ENCODE data around the gene KIAA0232. TPM values are rescaled to one million over a fixed set of nuclear protein-coding genes. Genes with fewer than 3 reads are reported as not detected.

The KIAA0232 gene
- total RNA-seq, 1 experiment from 2014 or later: 28.5 TPM

DNA sequence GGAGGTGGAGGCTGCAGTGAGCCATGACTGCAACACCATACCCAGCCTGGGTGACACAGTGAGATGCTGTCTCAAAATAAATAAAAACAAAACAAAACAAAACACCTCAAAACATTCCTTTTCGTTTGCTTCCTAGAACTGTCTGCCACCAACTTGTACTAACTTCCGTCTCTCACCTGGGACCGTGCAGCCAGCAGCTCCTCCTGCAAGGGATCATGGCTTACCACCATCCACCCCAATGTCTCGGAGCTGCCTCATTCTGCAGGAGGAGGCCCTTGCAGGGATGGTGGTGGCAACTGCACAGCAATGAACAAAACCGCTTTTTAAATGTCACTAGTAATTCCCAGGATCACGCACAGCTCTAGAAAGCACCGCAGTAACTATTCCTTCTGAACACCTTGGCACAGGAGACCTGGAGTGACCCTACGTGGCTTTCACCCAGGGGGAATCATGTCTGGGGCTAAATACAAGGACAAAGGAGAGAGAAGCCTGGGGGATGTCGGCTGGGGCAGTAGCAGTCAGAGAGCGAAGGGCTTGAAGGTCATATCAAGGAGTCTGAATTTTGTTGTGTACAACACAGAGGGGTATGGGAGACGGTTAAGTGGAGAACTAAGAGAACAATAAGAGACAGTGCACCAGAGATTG is 17.4 kb upstream of the KIAA0232 start:
- no peak overlapping the region for H3T11ph ChIP-seq (ENCODE audit: low read length)
- no peak overlapping the region for H2BK15ac ChIP-seq (ENCODE audit: low read depth, low read length)
- no peak overlapping the region for H4K8ac ChIP-seq (replicated peaks; ENCODE audit: insufficient read length, low read depth, low read length)
- H2AK5ac ChIP-seq (ENCODE audit: insufficient read length, low read length): no peak overlapping the region
- H3K4me1 Mint-ChIP-seq: peaks cover 3 to 12% of the 10 kb centered on the region in 2 experiments; a peak in 3 of 4 replicates
- no peak overlapping the region for H3K4ac ChIP-seq (ENCODE audit: low read depth, low read length)
- no peak overlapping the region for H2BK120ac ChIP-seq (ENCODE audit: low read depth, low read length, poor library complexity, severe bottlenecking)
- peaks cover 4% of the 10 kb centered on the region for H3K27me3 Mint-ChIP-seq (ENCODE audit: low read depth)
- H2AFZ ChIP-seq (ENCODE audit: low read length): no peak overlapping the region
- H4K20me1 ChIP-seq (ENCODE audit: control insufficient read depth, insufficient read depth, insufficient read length): no peaks in the 10 kb centered on the region
- no peaks in the 10 kb centered on the region for H3K9me3 ChIP-seq (ENCODE audit: control insufficient read depth, low read depth, low read length)
- H3K23me2 ChIP-seq (ENCODE audit: insufficient read length, low read depth, low read length, poor library complexity, severe bottlenecking): no peaks in the 10 kb centered on the region
- WGBS (ENCODE audit: extremely low coverage, insufficient read length, low lambda C conversion rate): no CpG with 5 or more reads among the region's 11 CpGs
- H3K9ac ChIP-seq (ENCODE audit: extremely low read depth, insufficient read length, low read length): no peak overlapping the region
- no peak overlapping the region for H3K4me2 ChIP-seq (ENCODE audit: insufficient read depth, insufficient read length, low read length)
- H3K4me1 ChIP-seq (ENCODE audit: insufficient read depth, low read length): no peaks in the 10 kb centered on the region
- no peaks in the 10 kb centered on the region for H3K79me2 ChIP-seq (ENCODE audit: insufficient read depth, low read length)
- no peak for DNase-seq
- H3K4me3 Mint-ChIP-seq: no peak overlapping the region
- H2BK20ac ChIP-seq (ENCODE audit: low read depth, low read length, poor library complexity, severe bottlenecking): no peak overlapping the region
- H2BK12ac ChIP-seq (ENCODE audit: insufficient read length, low read depth, low read length): no peak overlapping the region
- no peak overlapping the region; the same call in 1 of the 2 replicates for H3K14ac ChIP-seq (ENCODE audit: insufficient read depth, low read length)
- TF ChIP-seq, protein P1, sequence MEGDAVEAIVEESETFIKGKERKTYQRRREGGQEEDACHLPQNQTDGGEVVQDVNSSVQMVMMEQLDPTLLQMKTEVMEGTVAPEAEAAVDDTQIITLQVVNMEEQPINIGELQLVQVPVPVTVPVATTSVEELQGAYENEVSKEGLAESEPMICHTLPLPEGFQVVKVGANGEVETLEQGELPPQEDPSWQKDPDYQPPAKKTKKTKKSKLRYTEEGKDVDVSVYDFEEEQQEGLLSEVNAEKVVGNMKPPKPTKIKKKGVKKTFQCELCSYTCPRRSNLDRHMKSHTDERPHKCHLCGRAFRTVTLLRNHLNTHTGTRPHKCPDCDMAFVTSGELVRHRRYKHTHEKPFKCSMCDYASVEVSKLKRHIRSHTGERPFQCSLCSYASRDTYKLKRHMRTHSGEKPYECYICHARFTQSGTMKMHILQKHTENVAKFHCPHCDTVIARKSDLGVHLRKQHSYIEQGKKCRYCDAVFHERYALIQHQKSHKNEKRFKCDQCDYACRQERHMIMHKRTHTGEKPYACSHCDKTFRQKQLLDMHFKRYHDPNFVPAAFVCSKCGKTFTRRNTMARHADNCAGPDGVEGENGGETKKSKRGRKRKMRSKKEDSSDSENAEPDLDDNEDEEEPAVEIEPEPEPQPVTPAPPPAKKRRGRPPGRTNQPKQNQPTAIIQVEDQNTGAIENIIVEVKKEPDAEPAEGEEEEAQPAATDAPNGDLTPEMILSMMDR (conservative IDR thresholded peaks at IDR 0.05): no peak
- no peak overlapping the region for H3K23ac ChIP-seq (ENCODE audit: insufficient read length, low read depth, low read length)
- H3K79me1 ChIP-seq (ENCODE audit: insufficient read depth, low read depth, low read length, poor library complexity, severe bottlenecking): no peaks in the 10 kb centered on the region
- H3K27ac ChIP-seq (ENCODE audit: insufficient read length, low read depth, low read length): no peak overlapping the region
- no peak overlapping the region for H2BK5ac ChIP-seq (ENCODE audit: insufficient read length, low read length)
- no peaks in the 10 kb centered on the region for H3K36me3 Mint-ChIP-seq (ENCODE audit: insufficient read depth in 1 of 3, low read depth in 3 of 3)
- H3K18ac ChIP-seq (ENCODE audit: insufficient read length, low read depth, low read length): no peak overlapping the region
- H3K27me3 ChIP-seq (ENCODE audit: insufficient read depth, low read length): no peaks in the 10 kb centered on the region
- H3K56ac ChIP-seq (ENCODE audit: insufficient read length, low read depth, low read length): no peak overlapping the region
- no peak overlapping the region for H3K27ac Mint-ChIP-seq
- H4K91ac ChIP-seq (ENCODE audit: insufficient read length, low read depth, low read length): no peak overlapping the region
- H4K5ac ChIP-seq (ENCODE audit: insufficient read length, low read depth, low read length): no peak overlapping the region
- H3K9me3 Mint-ChIP-seq: no peaks in the 10 kb centered on the region

Measured in H9 (cell line).